Measurements from ENCODE around the gene N4BP2L2.
"Not testable (repeated sequence)": the region's sequence is repeated elsewhere in the genome, so short reads cannot be mapped to it uniquely, and the experiment has no call there.

The N4BP2L2 gene

GRCh38 chr13:32538621-32539246 is at the start of gene N4BP2L2:
Gene N4BP2L2, minus strand, starts transcription at chr13:32538795. Its CDS starts 1,768 bp downstream, at chr13:32537027.
- peak; percentile 88 for DNase-seq

- no peak for DNase-seq
Observed at GRCh38 chr13:32587811-32588170, 49.2 kb upstream of the N4BP2L2 start.

GRCh38 chr13:32587011-32587810 is 48.6 kb upstream of the N4BP2L2 start:
- peak; percentile 54 for DNase-seq

DNA sequence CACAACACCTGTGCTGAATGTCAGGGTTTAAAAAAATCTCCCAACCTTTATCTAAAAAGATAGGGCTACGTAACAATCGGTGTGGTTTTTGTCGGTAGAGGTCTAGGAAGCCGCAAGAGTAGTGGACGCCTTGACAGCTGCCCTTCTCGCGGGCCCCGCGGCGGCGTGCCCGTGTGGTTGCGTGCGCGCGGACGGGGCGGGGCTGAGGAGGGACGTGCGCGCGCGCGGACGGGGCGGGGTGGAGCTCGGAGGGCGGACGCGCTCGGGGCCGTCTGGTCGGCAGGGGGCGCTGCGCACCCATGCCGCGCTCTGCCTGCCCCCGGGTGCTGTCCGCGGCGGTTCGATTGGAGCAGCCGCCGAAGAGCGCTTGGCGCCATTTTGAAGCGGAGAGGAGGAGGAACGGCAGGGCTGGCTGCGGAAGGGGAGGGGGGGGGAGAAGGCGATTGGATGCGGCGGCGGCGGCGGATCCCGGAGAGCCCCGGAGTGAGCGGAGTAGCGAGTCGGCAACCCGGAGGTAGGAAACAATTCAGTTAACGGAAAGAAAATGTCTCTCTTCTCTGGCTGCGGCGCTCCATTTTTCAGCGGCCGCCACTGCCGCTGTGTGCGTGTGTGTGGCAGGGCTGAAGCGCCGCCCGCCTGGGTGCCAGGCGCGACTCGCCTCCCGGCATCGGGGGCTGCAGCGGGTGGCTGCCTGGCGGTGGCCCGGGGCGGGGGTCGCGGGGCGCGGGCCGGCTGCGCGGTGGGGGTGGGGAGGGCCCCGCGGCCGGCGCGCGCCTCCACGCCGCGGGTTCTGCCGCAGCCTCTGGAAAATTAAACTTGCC is 47.7 kb upstream of the N4BP2L2 start, which contains the start of gene PDS5B:
PDS5B (plus strand) TSS at position 373 of the 821 bp plus-strand sequence. CDS start 62,321 bp downstream, outside the sequence.
- DNase-seq, result peak; percentile 92

DNA sequence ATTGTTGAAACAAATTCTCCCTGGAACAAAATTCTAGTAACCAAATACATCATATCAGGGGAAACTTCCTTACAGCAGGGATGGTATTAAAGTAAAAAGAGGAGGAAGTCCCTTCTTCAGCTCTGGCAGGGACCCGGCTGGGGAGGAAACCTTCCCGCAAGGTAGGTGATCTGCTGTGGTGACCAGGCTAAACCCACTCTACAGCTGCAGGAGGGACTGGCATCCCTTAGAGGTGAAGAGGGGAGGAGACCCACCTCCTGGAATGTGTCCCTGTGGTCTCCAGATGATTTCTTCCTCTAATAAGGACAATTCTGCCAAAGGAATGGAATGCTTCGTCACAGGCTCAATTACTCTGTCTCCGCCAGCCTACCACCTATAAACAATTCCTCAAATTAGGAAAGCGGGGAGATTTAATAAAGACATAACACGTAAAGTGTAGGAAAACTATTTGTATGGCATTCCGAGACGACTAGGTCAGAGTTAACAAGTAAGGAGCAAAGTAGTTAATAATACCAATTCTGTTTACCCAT is 47.0 kb upstream of the N4BP2L2 start:
- DNase-seq, result no peak

DNA sequence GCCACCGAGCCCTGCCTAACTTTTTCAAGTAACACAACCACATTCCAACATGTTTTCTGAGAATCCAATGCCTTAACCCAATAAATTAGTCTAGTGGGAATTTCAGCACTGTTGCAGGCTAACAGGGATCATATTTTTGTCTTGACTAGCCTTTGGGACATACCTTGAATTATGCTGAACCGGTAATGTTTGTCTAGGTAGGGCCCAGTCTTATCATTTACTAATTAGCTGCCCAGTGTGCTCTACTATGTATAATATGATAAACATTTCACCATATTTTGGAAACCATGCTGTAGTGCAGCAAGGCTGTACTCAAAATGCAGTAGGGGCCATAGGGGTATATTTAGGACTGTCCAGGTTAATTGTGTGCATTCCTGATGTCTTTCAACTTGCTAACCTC is 44.4 kb upstream of the N4BP2L2 start:
- DNase-seq, result no peak

- DNase-seq, result no peak
Observed at GRCh38 chr13:32582281-32582680, 43.7 kb upstream of the N4BP2L2 start.

GRCh38 chr13:32581177-32581786 is 42.7 kb upstream of the N4BP2L2 start:
- no peak for DNase-seq

GRCh38 chr13:32577032-32577431 is 38.4 kb upstream of the N4BP2L2 start:
- DNase-seq, result no peak

- DNase-seq, result not testable (repeated sequence)
Observed at GRCh38 chr13:32575687-32576086, 37.1 kb upstream of the N4BP2L2 start.

GRCh38 chr13:32560842-32561241 is 22.2 kb upstream of the N4BP2L2 start:
- DNase-seq, result not testable (repeated sequence)

- DNase-seq, result no peak
Observed at GRCh38 chr13:32555613-32556012, 17.0 kb upstream of the N4BP2L2 start.

DNA sequence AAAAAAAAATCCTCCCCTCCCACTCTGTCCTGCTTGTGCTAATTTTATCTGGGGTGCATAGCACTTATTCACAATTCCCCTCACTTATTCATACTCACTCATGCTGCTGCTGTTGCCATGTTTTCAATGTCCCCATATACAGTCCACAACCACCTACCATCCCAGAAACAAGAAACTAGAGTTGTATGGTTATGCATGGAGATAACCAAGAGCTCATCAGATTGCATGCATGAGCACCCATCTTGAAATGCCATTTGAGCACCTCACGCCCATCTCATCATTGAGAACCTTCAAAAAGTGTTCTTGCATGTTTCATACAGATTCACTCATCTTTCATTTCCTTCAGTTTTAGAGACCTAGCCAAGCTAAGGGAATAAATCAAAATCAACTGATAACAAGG is 15.1 kb upstream of the N4BP2L2 start:
- no peak for DNase-seq

GRCh38 chr13:32549788-32550187 is 11.2 kb upstream of the N4BP2L2 start:
- no peak for DNase-seq

GRCh38 chr13:32548837-32549236 is 10.2 kb upstream of the N4BP2L2 start:
- no peak for DNase-seq

- no peak for DNase-seq
Observed at GRCh38 chr13:32545083-32545482, 6.5 kb upstream of the N4BP2L2 start.

DNA sequence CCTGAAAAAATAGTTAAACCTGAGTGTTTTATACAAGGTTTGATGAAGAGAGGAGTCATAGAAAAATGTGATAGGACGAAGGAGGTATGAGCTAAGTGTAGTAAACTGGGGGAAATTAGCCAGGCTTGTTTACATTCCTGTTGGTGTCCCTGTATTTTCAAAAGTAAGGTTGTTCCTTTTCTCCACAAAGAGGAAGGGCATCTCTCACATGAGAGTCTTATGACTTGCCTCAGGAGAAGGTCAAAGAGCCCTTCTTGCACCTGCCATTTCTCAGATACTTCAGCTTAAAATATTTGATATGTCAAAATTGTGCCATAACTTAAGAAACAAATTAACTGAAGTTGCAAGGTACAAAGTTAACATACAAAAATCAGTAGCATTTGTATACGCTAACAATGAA is 3.6 kb upstream of the N4BP2L2 start:
- no peak for DNase-seq

DNA sequence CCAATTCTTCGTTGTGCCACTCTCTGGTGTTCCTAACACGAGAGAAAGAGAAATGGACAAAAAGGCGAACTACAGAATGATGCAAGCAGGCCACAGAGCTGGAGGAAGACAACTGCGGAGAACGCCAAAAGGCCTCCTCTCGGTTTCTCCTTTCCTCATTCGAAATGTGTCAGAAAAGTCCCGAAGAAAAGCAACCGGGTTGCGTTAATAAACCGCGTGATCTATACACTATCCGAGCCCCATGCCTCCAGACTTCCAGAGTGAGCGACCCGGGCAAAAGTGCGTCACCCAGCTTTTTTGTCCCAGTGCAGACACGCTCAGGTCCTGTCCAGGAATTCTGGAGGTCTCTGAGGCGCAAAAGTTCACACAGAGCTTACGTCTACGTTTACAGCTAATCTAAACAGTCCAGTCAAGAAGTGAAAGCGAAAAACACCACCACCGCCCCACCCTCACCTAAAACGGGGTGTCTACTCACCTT is 413 bp downstream of the N4BP2L2 start:
- no peak for DNase-seq

- DNase-seq, result peak; percentile 34
Observed at GRCh38 chr13:32537580-32538142, 934 bp downstream of the N4BP2L2 start.

GRCh38 chr13:32535748-32536147 is 2.8 kb downstream of the N4BP2L2 start:
- DNase-seq, result no peak

- no peak for DNase-seq
Observed at GRCh38 chr13:32535115-32535514, 3.5 kb downstream of the N4BP2L2 start.

DNA sequence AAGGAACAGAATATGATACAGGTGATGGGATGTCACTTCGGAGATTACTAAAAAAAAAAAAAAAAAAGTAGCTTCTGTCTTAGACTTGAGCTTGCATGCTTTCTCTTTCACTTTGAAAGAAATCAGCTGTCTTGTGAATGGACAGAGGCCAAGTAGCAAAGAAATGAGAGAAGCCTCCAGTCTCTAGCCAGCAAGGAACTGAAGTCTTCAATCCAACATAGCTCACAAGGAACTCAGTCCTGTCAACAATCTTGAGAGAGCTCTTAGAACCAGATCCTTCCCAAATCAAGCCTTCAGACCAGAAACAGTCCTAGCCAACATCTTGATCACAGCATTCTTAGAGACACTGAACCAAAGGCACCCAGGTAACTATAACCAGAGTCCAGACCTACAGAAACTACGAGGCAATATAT is 7.7 kb downstream of the N4BP2L2 start:
- DNase-seq, result no peak
